Karpas-422 (cell line): ENCODE results near the gene ST7. TPM values are rescaled to one million over a fixed set of nuclear protein-coding genes. Genes with fewer than 3 reads are reported as not detected.
"Not testable (repeated sequence)": the region's sequence is repeated elsewhere in the genome, so short reads cannot be mapped to it uniquely, and the experiment has no call there.

ENCODE experiments used
- DNase-seq: peaks from one replicate; pipeline ENCODE4 v3.0.0-alpha.2; 2015
- H2AFZ ChIP-seq: fragments of 200-600 bp; sonication (generic); 2 replicates; pipeline ENCODE4 v1.6.1; 2014; ENCODE audit warnings: antibody characterized with exemption, low read length, mixed read lengths
- H3K27ac ChIP-seq: fragments of 200-600 bp; sonication (generic); 2 replicates; pipeline ENCODE4 v1.5.1; 2014; ENCODE audit warnings: mild to moderate bottlenecking, low read length, moderate library complexity
- H3K27me3 ChIP-seq: fragments of 200-600 bp; sonication (generic); 2 replicates; pipeline ENCODE4 v1.6.1; 2014; ENCODE audit warnings: low read length, mixed read lengths
- H3K36me3 ChIP-seq: fragments of 200-600 bp; sonication (generic); 2 replicates; pipeline ENCODE4 v1.6.1; 2014; ENCODE audit warnings: low read length, mixed read lengths; ENCODE audit not compliant: insufficient read depth
- H3K4me1 ChIP-seq: fragments of 200-600 bp; sonication (generic); 2 replicates; pipeline ENCODE4 v1.6.1; 2014; ENCODE audit warnings: mild to moderate bottlenecking, low read length, mixed read lengths
- H3K4me2 ChIP-seq: fragments of 200-600 bp; sonication (generic); 2 replicates; pipeline ENCODE4 v1.6.1; 2014; ENCODE audit warnings: low read length, low read depth, mild to moderate bottlenecking; ENCODE audit not compliant: poor library complexity, severe bottlenecking
- H3K4me3 ChIP-seq: fragments of 200-600 bp; sonication (generic); 2 replicates; pipeline ENCODE4 v1.5.1; 2014; ENCODE audit warnings: mild to moderate bottlenecking, antibody characterized with exemption, low read length, mixed read lengths
- H3K79me2 ChIP-seq: fragments of 200-600 bp; sonication (generic); 2 replicates; pipeline ENCODE4 v1.6.1; 2014; ENCODE audit warnings: mild to moderate bottlenecking, low read length, mixed read lengths
- H3K9ac ChIP-seq: fragments of 200-600 bp; sonication (generic); 2 replicates; pipeline ENCODE4 v1.6.0; 2014; ENCODE audit warnings: low read length
- H3K9me2 ChIP-seq: fragments of 200-600 bp; sonication (generic), shearing (Covaris generic); replicated peaks from 2 replicates; pipeline ENCODE4 v1.6.0; 2014; ENCODE audit warnings: mild to moderate bottlenecking, low read length, moderate library complexity; ENCODE audit not compliant: insufficient read depth
- H3K9me3 ChIP-seq: fragments of 300-700, 200-600 bp; sonication (generic); 2 replicates; pipeline ENCODE4 v1.6.1; 2014; ENCODE audit warnings: low read length, mixed read lengths
- H4K20me1 ChIP-seq: fragments of 200-600 bp; sonication (generic); 2 replicates; pipeline ENCODE4 v1.6.1; 2014; ENCODE audit warnings: mild to moderate bottlenecking, antibody characterized with exemption, low read length, low read depth; ENCODE audit not compliant: insufficient read depth
- total RNA-seq: library from RNA; depleted of rRNA; stranded (reverse); fragments of >200 nt; shearing (Covaris generic); gene quantifications from 2 replicates; pipeline ENCODE4 v1.2.3, GENCODE V29; 2014; ENCODE audit warnings: low replicate concordance

ST7 gene
- total RNA-seq, 1 experiment from 2014 or later: 4.6 TPM

- no peaks in the 10 kb centered on the region for H3K27me3 ChIP-seq
- no peak overlapping the region for H3K4me3 ChIP-seq
- H2AFZ ChIP-seq: no peak overlapping the region
- no peaks in the 10 kb centered on the region for H3K36me3 ChIP-seq
- H3K4me1 ChIP-seq: no peaks in the 10 kb centered on the region
- no peak overlapping the region for H3K4me2 ChIP-seq
- no peaks in the 10 kb centered on the region for H3K9me3 ChIP-seq
- H3K9ac ChIP-seq: no peak overlapping the region
- H3K79me2 ChIP-seq: no peaks in the 10 kb centered on the region
- H3K27ac ChIP-seq: no peak overlapping the region
- no peaks in the 10 kb centered on the region for H4K20me1 ChIP-seq
- no peak for DNase-seq
- H3K9me2 ChIP-seq: no peaks in the 10 kb centered on the region
Measured at GRCh38 chr7:116924741-116925140, 28.6 kb upstream of the ST7 start.

GRCh38 chr7:116929021-116929420 is 24.3 kb upstream of the ST7 start:
- Histone ChIP-seq H4K20me1 (no peaks in the 10 kb centered on the region), H3K4me2 (no peak overlapping the region), H3K4me1 (no peaks in the 10 kb centered on the region; the same call in none of the 2 replicates), H3K9me3 (no peaks in the 10 kb centered on the region), H3K27me3 (no peaks in the 10 kb centered on the region), H3K9ac (no peak overlapping the region), H3K4me3 (no peak overlapping the region), H3K27ac (no peak overlapping the region), H3K36me3 (no peaks in the 10 kb centered on the region), H3K9me2 (no peaks in the 10 kb centered on the region), H3K79me2 (no peaks in the 10 kb centered on the region), H2AFZ (no peak overlapping the region)
- no peak for DNase-seq

GRCh38 chr7:116929914-116930913 is 23.1 kb upstream of the ST7 start:
- peak overlapping the region; percentile 23 for H3K4me2 ChIP-seq
- no peaks in the 10 kb centered on the region for H3K27me3 ChIP-seq
- H3K9me3 ChIP-seq: no peaks in the 10 kb centered on the region
- H3K4me3 ChIP-seq: no peak overlapping the region
- no peaks in the 10 kb centered on the region for H3K36me3 ChIP-seq
- no peaks in the 10 kb centered on the region for H3K79me2 ChIP-seq
- H4K20me1 ChIP-seq: no peaks in the 10 kb centered on the region
- no peak overlapping the region for H3K27ac ChIP-seq
- no peaks in the 10 kb centered on the region; the same call in none of the 2 replicates for H3K4me1 ChIP-seq
- H3K9ac ChIP-seq: no peak overlapping the region
- peak overlapping the region; percentile 66; the same call in 1 of the 2 replicates for H2AFZ ChIP-seq
- H3K9me2 ChIP-seq: no peaks in the 10 kb centered on the region
- peak; percentile 86 for DNase-seq

- H3K9ac ChIP-seq: no peak overlapping the region
- DNase-seq: no peak
- H3K36me3 ChIP-seq: no peaks in the 10 kb centered on the region
- no peak overlapping the region for H3K4me2 ChIP-seq
- H3K9me3 ChIP-seq: no peaks in the 10 kb centered on the region
- no peak overlapping the region for H3K4me3 ChIP-seq
- no peak overlapping the region for H3K27ac ChIP-seq
- no peak overlapping the region for H2AFZ ChIP-seq
- no peaks in the 10 kb centered on the region for H4K20me1 ChIP-seq
- no peaks in the 10 kb centered on the region for H3K79me2 ChIP-seq
- no peaks in the 10 kb centered on the region; the same call in none of the 2 replicates for H3K4me1 ChIP-seq
- no peaks in the 10 kb centered on the region for H3K27me3 ChIP-seq
- no peaks in the 10 kb centered on the region for H3K9me2 ChIP-seq
Measured at GRCh38 chr7:116932566-116932965, 20.7 kb upstream of the ST7 start.

GRCh38 chr7:116933465-116933864 is 19.8 kb upstream of the ST7 start:
- Histone ChIP-seq H3K4me3 (no peak overlapping the region), H3K9me3 (no peaks in the 10 kb centered on the region), H3K4me2 (no peak overlapping the region), H3K79me2 (no peaks in the 10 kb centered on the region), H3K27me3 (no peaks in the 10 kb centered on the region), H3K9ac (no peak overlapping the region), H3K9me2 (no peaks in the 10 kb centered on the region), H3K27ac (no peak overlapping the region), H3K4me1 (no peaks in the 10 kb centered on the region; the same call in none of the 2 replicates), H3K36me3 (no peaks in the 10 kb centered on the region), H2AFZ (no peak overlapping the region), H4K20me1 (no peaks in the 10 kb centered on the region)
- DNase-seq: no peak

GRCh38 chr7:116934580-116934979 is 18.7 kb upstream of the ST7 start:
- Histone ChIP-seq H3K4me1 (no peaks in the 10 kb centered on the region; the same call in none of the 2 replicates), H3K4me2 (no peak overlapping the region), H3K4me3 (no peak overlapping the region), H2AFZ (no peak overlapping the region), H3K27ac (no peak overlapping the region), H3K9ac (no peak overlapping the region), H3K36me3 (no peaks in the 10 kb centered on the region), H3K79me2 (no peaks in the 10 kb centered on the region), H3K9me3 (no peaks in the 10 kb centered on the region), H4K20me1 (no peaks in the 10 kb centered on the region), H3K9me2 (no peaks in the 10 kb centered on the region), H3K27me3 (no peaks in the 10 kb centered on the region)
- DNase-seq: peak; percentile 4

GRCh38 chr7:116936844-116937243 is 16.5 kb upstream of the ST7 start:
- H3K9me2 ChIP-seq, H3K27me3 ChIP-seq, H3K4me2 ChIP-seq, H3K4me3 ChIP-seq, H4K20me1 ChIP-seq, H3K79me2 ChIP-seq, H3K4me1 ChIP-seq, H3K9ac ChIP-seq, H2AFZ ChIP-seq, H3K36me3 ChIP-seq, H3K27ac ChIP-seq, H3K9me3 ChIP-seq: not testable (repeated sequence)
- DNase-seq: peak; percentile 9

- no peaks in the 10 kb centered on the region for H3K36me3 ChIP-seq
- no peak overlapping the region for H3K27ac ChIP-seq
- no peaks in the 10 kb centered on the region for H3K9me2 ChIP-seq
- H3K79me2 ChIP-seq: no peaks in the 10 kb centered on the region
- no peaks in the 10 kb centered on the region for H3K27me3 ChIP-seq
- no peaks in the 10 kb centered on the region for H3K9me3 ChIP-seq
- H2AFZ ChIP-seq: no peak overlapping the region
- DNase-seq: peak; percentile 16
- H3K4me3 ChIP-seq: no peak overlapping the region
- no peak overlapping the region for H3K4me2 ChIP-seq
- no peaks in the 10 kb centered on the region; the same call in 1 of the 2 replicates for H3K4me1 ChIP-seq
- H3K9ac ChIP-seq: no peak overlapping the region
- no peaks in the 10 kb centered on the region for H4K20me1 ChIP-seq
Measured at GRCh38 chr7:116938678-116939077, 14.6 kb upstream of the ST7 start.
